ENCODE measurements around the gene ERICH6. TPM values are rescaled to one million over a fixed set of nuclear protein-coding genes. Genes with fewer than 3 reads are reported as not detected.

Gene ERICH6
- total RNA-seq = not detected

- peaks cover 21% of the 10 kb centered on the region for H3K4me1 Mint-ChIP-seq (ENCODE audit: low read depth)
- peak within 1 kb of the TSS; percentile 89 for H3K4me3 Mint-ChIP-seq
- POLR2A ChIA-PET = interaction anchor here (0.6 to 1.5 kb wide), 9 partner anchors 9 to 468 kb away, joined by 3 to 8 read pairs (median 4); partner anchors contain the start of gene SIAH2
- peaks cover 9% of the 10 kb centered on the region for H3K36me3 Mint-ChIP-seq
- intact Hi-C loops (cut with micrococcal nuclease) = loop anchor here (1.0 to 5.0 kb wide), 6 partner anchors 59 to 295 kb away; partner anchors contain the start of genes EIF2A, SELENOT, SERP1 and SIAH2
- H3K27me3 Mint-ChIP-seq = no peaks in the 10 kb centered on the region
- peaks cover 7% of the 10 kb centered on the region for H3K9me3 Mint-ChIP-seq
- CTCF ChIA-PET = interaction anchor here (0.7 to 2.3 kb wide), 9 partner anchors 17 to 1364 kb away, joined by 3 to 7 read pairs (median 4); no protein-coding TSS in a partner anchor
- peak within 1 kb of the TSS; percentile 81 for H3K27ac Mint-ChIP-seq
- peak; percentile 92 for DNase-seq
Observed at GRCh38 chr3:150703756-150704344, at the start of gene ERICH6. Gene ERICH6, minus strand, starts transcription at chr3:150703920. Its CDS starts 22 bp downstream, at chr3:150703898.

GRCh38 chr3:150751781-150752263 lies 48.1 kb upstream of the ERICH6 start:
- POLR2A ChIA-PET = interaction anchor here (2.3 kb wide), 1 partner anchor 10 kb away, joined by 11 read pairs; no protein-coding TSS in a partner anchor

GRCh38 chr3:150749255-150749654 lies 45.5 kb upstream of the ERICH6 start:
- Mint-ChIP-seq H3K4me3 (no peak overlapping the region), H3K27me3 (no peaks in the 10 kb centered on the region), H3K27ac (no peak overlapping the region), H3K9me3 (no peaks in the 10 kb centered on the region), H3K4me1 (ENCODE audit: low read depth) (peaks cover 91% of the 10 kb centered on the region), H3K36me3 (peaks cover 77% of the 10 kb centered on the region)
- intact Hi-C loops (cut with micrococcal nuclease) = no loop called here
- POLR2A ChIA-PET = no interaction called here
- DNase-seq = no peak
- CTCF ChIA-PET = no interaction called here

More at GRCh38 chr3:150751781-150752263, 48.1 kb upstream of the ERICH6 start:
- CTCF ChIA-PET = interaction anchor here (1.0 to 3.2 kb wide), 3 partner anchors 14 to 36 kb away, joined by 3 to 13 read pairs (median 5); no protein-coding TSS in a partner anchor
- intact Hi-C loops (cut with micrococcal nuclease) = loop anchor here (1.0 kb wide), 2 partner anchors 8 to 14 kb away; no protein-coding TSS in a partner anchor
- no peak for DNase-seq
- Mint-ChIP-seq H3K9me3 (no peaks in the 10 kb centered on the region), H3K27me3 (no peaks in the 10 kb centered on the region), H3K36me3 (peaks cover 78% of the 10 kb centered on the region), H3K4me3 (no peak overlapping the region), H3K4me1 (ENCODE audit: low read depth) (peaks cover 87% of the 10 kb centered on the region), H3K27ac (peak overlapping the region; percentile 69)

GRCh38 chr3:150748684-150749047 lies 44.9 kb upstream of the ERICH6 start:
- POLR2A ChIA-PET = interaction anchor here (0.6 kb wide), 1 partner anchor 10 kb away, joined by 3 read pairs; no protein-coding TSS in a partner anchor
- CTCF ChIA-PET = no interaction called here
- H3K9me3 Mint-ChIP-seq = no peaks in the 10 kb centered on the region
- H3K27me3 Mint-ChIP-seq = no peaks in the 10 kb centered on the region
- H3K27ac Mint-ChIP-seq = peak overlapping the region; percentile 0
- DNase-seq = no peak
- intact Hi-C loops (cut with micrococcal nuclease) = no loop called here
- no peak overlapping the region for H3K4me3 Mint-ChIP-seq
- H3K36me3 Mint-ChIP-seq = peaks cover 75% of the 10 kb centered on the region
- H3K4me1 Mint-ChIP-seq (ENCODE audit: low read depth) = peaks cover 91% of the 10 kb centered on the region

- intact Hi-C loops (cut with micrococcal nuclease) = no loop called here
- Mint-ChIP-seq H3K36me3 (peaks cover 75% of the 10 kb centered on the region), H3K4me1 (ENCODE audit: low read depth) (peaks cover 92% of the 10 kb centered on the region), H3K27me3 (no peaks in the 10 kb centered on the region), H3K4me3 (no peak overlapping the region), H3K9me3 (no peaks in the 10 kb centered on the region), H3K27ac (peak overlapping the region; percentile 74)
- ChIA-PET POLR2A (interaction anchor here (0.6 to 1.5 kb wide), 5 partner anchors 10 to 1609 kb away, joined by 3 to 5 read pairs (median 4); partner anchors contain the start of gene SIAH2), CTCF (no interaction called here)
- DNase-seq = no peak
Observed at GRCh38 chr3:150747886-150748683, 44.4 kb upstream of the ERICH6 start.

- Mint-ChIP-seq H3K27me3 (no peaks in the 10 kb centered on the region), H3K27ac (peak overlapping the region; percentile 71), H3K36me3 (peaks cover 75% of the 10 kb centered on the region)
Observed at GRCh38 chr3:150746791-150747590, 43.3 kb upstream of the ERICH6 start.

GRCh38 chr3:150745832-150746231 lies 42.1 kb upstream of the ERICH6 start:
- ChIA-PET POLR2A (interaction anchor here (0.8 to 1.2 kb wide), 2 partner anchors 9 to 18 kb away, joined by 3 to 4 read pairs; no protein-coding TSS in a partner anchor), CTCF (interaction anchor here (1.2 to 1.4 kb wide), 2 partner anchors 19 to 24 kb away, joined by 3 read pairs; no protein-coding TSS in a partner anchor)
- no peak for DNase-seq
- Mint-ChIP-seq H3K27me3 (no peaks in the 10 kb centered on the region), H3K4me3 (peak overlapping the region; percentile 16), H3K9me3 (no peaks in the 10 kb centered on the region), H3K36me3 (peaks cover 76% of the 10 kb centered on the region), H3K4me1 (ENCODE audit: low read depth) (peaks cover 92% of the 10 kb centered on the region), H3K27ac (peak overlapping the region; percentile 71)
- intact Hi-C loops (cut with micrococcal nuclease) = no loop called here

More at GRCh38 chr3:150746791-150747590, 43.3 kb upstream of the ERICH6 start:
- Mint-ChIP-seq H3K9me3 (no peaks in the 10 kb centered on the region), H3K4me1 (ENCODE audit: low read depth) (peaks cover 92% of the 10 kb centered on the region), H3K4me3 (no peak overlapping the region)
- intact Hi-C loops (cut with micrococcal nuclease) = no loop called here
- CTCF ChIA-PET = no interaction called here
- no peak for DNase-seq
- POLR2A ChIA-PET = interaction anchor here (1.1 to 1.5 kb wide), 3 partner anchors 9 to 16 kb away, joined by 3 to 5 read pairs (median 5); partner anchors contain the start of gene SIAH2

GRCh38 chr3:150744919-150745211 lies 41.1 kb upstream of the ERICH6 start:
- ChIA-PET CTCF (interaction anchor here (1.2 to 1.4 kb wide), 2 partner anchors 20 to 23 kb away, joined by 3 read pairs; no protein-coding TSS in a partner anchor), POLR2A (interaction anchor here (1.2 to 3.0 kb wide), 2 partner anchors 19 to 20 kb away, joined by 3 to 18 read pairs; partner anchors contain the start of gene SIAH2)
- no peaks in the 10 kb centered on the region for H3K27me3 Mint-ChIP-seq
- H3K4me3 Mint-ChIP-seq = no peak overlapping the region
- H3K36me3 Mint-ChIP-seq = peaks cover 69% of the 10 kb centered on the region
- DNase-seq = no peak
- peaks cover 92% of the 10 kb centered on the region for H3K4me1 Mint-ChIP-seq (ENCODE audit: low read depth)
- H3K9me3 Mint-ChIP-seq = no peaks in the 10 kb centered on the region
- H3K27ac Mint-ChIP-seq = peak overlapping the region; percentile 55
- intact Hi-C loops (cut with micrococcal nuclease) = no loop called here

- peak overlapping the region; percentile 55 for H3K27ac Mint-ChIP-seq
- no peak overlapping the region for H3K4me3 Mint-ChIP-seq
- no peaks in the 10 kb centered on the region for H3K27me3 Mint-ChIP-seq
- ChIA-PET POLR2A (interaction anchor here (1.4 to 3.0 kb wide), 2 partner anchors 16 to 21 kb away, joined by 5 to 18 read pairs; partner anchors contain the start of gene SIAH2), CTCF (no interaction called here)
- H3K36me3 Mint-ChIP-seq = peaks cover 66% of the 10 kb centered on the region
- no peaks in the 10 kb centered on the region for H3K9me3 Mint-ChIP-seq
- H3K4me1 Mint-ChIP-seq (ENCODE audit: low read depth) = peaks cover 95% of the 10 kb centered on the region
- intact Hi-C loops (cut with micrococcal nuclease) = no loop called here
- no peak for DNase-seq
Observed at GRCh38 chr3:150744041-150744918, 40.6 kb upstream of the ERICH6 start.

- H3K4me1 Mint-ChIP-seq (ENCODE audit: low read depth) = peaks cover 94% of the 10 kb centered on the region
- H3K36me3 Mint-ChIP-seq = peaks cover 61% of the 10 kb centered on the region
- H3K27me3 Mint-ChIP-seq = no peaks in the 10 kb centered on the region
- CTCF ChIA-PET = interaction anchor here (0.7 to 1.0 kb wide), 2 partner anchors 20 to 22 kb away, joined by 3 to 4 read pairs; no protein-coding TSS in a partner anchor
- no peak overlapping the region for H3K4me3 Mint-ChIP-seq
- POLR2A ChIA-PET = interaction anchor here (1.4 to 3.0 kb wide), 3 partner anchors 10 to 21 kb away, joined by 4 to 18 read pairs (median 5); partner anchors contain the start of gene SIAH2
- intact Hi-C loops (cut with micrococcal nuclease) = no loop called here
- no peaks in the 10 kb centered on the region for H3K9me3 Mint-ChIP-seq
- DNase-seq = peak; percentile 5
- H3K27ac Mint-ChIP-seq = peak overlapping the region; percentile 55
Observed at GRCh38 chr3:150743508-150743907, 39.8 kb upstream of the ERICH6 start.

All from activated CD4-positive, alpha-beta memory T cell treated with anti-CD3 and anti-CD28 coated beads for 36 hours (primary cell).